Glomerular endothelial cell (primary cell): ENCODE results near the gene ARRB2. TPM values are rescaled to one million over a fixed set of nuclear protein-coding genes. Genes with fewer than 3 reads are reported as not detected.
"Not testable (repeated sequence)": the region's sequence is repeated elsewhere in the genome, so short reads cannot be mapped to it uniquely, and the experiment has no call there.

Experiments
- DNase-seq: peaks from one replicate; pipeline ENCODE4 v3.0.0-alpha.2; 2011; ENCODE audit warnings: low read depth, low spot score; ENCODE audit errors: extremely low read depth
- total RNA-seq: library from RNA; depleted of rRNA; stranded (reverse); fragments of >200 nt; gene quantifications from 2 replicates; pipeline ENCODE4 v1.2.3, GENCODE V29; 2015

Gene ARRB2
- total RNA-seq, 1 donor from 2014 or later: 13.0 TPM

- not testable (repeated sequence) for DNase-seq
Observed at GRCh38 chr17:4699401-4700056, 10.9 kb upstream of the ARRB2 start.

- no peak for DNase-seq
Observed at GRCh38 chr17:4701116-4701515, 9.3 kb upstream of the ARRB2 start.

GRCh38 chr17:4703330-4703691 lies 7.1 kb upstream of the ARRB2 start:
- DNase-seq: no peak

DNA sequence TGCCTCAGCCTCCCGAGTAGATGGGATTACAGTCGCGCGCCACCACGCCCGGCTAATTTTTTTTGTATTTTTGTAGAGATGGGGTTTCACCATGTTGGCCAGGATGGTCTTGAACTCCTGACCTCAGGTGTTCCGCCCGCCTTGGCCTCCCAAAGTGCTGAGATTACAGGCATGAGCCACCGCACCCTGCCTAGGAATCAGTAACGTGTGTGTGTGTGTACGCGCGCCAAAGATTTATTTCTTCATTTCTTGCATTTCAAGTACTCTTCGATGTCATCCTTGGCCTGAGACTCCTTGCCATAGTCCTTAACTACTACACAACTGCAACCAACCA lies 5.9 kb upstream of the ARRB2 start:
- not testable (repeated sequence) for DNase-seq

- no peak for DNase-seq
Observed at GRCh38 chr17:4704991-4705390, 5.4 kb upstream of the ARRB2 start.

DNA sequence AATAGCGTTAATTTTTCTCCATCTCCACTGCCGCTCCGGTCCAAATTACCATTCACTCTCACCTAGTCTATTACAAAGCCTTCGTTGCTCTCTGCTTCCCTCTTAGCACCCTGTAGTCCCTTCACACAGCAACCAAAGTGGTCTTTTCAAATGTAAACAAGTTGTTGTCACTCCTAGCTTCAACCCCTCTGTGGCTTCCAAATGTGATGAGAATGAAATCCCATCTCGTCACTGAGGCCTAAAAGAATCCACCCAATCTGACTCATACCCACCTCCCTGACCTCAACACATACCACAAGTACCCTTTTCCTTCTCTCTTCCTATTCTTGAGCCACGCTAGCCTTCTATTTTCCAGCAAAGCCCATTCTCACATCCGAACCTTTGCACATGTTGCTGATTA lies 4.3 kb upstream of the ARRB2 start:
- DNase-seq: no peak

DNA sequence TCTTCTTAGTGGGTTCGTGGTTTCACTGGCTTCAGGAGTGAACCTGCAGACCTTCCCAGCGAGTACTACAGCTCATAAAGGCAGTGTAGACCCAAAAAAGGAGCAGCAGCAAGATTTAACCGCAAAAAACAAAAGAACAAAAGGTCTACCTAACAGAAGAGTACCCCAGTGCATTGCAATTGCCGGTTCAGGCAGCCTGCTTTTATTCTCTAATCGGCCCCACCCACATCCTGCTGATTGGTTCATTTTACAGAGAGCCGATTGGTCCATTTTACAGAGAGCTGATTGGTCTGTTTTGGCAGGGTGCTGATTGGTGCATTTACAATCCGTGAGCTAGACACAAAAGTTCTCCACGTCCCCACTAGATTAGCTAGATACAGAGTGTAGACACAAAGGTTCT lies 2.0 kb upstream of the ARRB2 start:
- no peak for DNase-seq

- no peak for DNase-seq
Observed at GRCh38 chr17:4710693-4711634, 532 bp downstream of the ARRB2 start.

- DNase-seq: no peak
Observed at GRCh38 chr17:4711661-4712181, 1.3 kb downstream of the ARRB2 start.

DNA sequence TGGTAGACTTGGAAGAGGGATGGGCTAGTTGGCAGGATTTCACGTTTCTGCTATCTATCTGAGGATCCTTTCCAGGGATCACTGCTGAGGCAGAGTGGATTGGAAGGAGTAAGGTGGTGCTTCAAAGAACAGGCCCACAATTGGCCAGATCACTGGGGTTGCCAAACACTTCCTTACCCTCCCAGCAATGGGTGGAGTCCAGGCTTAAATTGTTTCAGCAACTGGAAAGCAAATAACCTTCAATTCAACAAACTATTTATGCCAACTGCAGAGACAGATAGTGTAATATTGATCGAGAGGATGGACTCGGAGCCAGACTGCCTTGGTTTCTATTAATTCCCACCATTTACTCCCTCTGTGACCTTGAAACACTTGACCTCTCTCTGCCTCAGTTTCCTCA lies 2.1 kb downstream of the ARRB2 start:
- DNase-seq: no peak

DNA sequence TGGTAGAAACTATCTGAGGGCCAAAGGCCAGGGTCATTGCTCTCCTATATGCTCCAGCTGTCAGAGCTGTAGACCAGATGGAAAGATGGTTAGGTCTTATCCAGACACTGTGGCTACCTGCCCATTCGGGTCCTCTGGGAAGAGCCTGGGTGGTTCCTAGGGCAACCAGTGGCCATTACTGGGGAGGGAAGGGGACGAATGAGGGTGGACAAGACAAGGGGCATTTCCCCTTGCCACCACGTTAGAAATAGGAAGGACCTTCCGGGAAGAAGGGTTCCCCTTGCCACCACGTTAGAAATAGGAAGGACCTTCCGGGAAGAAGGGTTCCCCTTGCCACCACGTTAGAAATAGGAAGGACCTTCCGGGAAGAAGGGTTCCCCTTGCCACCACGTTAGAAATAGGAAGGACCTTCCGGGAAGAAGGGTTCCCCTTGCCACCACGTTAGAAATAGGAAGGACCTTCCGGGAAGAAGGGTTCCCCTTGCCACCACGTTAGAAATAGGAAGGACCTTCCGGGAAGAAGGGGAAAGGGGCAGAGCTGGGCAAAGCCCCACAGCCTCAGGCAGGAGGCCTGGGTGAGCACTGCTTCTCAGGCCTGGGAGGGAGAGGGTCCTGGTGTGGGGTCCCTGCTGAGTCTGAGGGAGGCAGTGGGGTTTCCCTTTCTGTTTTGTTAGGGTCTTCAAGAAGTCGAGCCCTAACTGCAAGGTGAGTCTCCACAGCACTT lies 4.1 kb downstream of the ARRB2 start:
- DNase-seq: not testable (repeated sequence)

DNA sequence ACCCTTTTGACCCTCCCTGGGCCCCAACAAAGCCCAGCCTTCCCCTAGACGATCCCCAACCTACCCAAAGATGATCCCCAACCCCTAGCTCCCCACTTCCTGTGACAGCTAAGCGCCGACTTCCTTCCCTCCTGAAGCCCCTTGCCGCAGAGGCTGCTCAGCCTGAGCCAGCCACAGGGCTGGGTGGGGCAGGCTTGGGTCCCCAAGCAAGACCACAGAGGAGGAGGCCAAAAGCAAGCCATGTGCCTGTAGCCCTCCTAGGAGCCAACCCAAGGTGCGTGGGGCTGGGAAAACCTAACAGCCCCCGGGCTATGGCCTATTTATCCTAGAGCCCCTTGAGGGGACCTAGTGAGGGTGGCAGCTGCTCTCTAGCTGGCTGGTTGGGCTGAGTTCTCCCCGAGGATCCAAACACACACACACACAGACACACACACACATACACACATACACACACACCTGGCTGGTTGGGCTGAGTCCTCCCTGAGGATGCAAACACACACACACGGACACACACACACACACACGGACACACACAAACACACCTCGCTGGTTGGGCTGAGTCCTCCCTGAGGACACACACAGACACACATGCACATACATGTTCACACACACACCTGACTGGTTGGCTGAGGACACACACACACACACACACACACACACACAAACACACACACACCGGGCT lies 4.8 kb downstream of the ARRB2 start:
- DNase-seq: no peak

DNA sequence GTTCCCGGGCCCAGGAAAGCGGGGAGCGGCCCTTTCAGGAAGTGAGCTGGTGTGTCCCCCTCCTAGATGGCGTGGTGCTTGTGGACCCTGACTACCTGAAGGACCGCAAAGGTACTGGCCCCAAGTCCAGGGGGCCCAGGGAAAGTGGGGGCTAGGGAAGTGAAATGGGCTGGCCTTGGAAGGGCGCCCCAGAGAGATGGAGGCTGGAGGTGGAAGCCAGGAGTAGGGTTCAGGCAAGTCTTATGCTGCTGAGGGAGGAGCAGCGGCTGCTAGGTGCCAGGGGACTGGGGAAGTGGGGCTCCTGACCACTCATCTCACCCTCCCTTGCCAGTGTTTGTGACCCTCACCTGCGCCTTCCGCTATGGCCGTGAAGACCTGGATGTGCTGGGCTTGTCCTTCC lies 5.6 kb downstream of the ARRB2 start:
- DNase-seq: no peak

DNA sequence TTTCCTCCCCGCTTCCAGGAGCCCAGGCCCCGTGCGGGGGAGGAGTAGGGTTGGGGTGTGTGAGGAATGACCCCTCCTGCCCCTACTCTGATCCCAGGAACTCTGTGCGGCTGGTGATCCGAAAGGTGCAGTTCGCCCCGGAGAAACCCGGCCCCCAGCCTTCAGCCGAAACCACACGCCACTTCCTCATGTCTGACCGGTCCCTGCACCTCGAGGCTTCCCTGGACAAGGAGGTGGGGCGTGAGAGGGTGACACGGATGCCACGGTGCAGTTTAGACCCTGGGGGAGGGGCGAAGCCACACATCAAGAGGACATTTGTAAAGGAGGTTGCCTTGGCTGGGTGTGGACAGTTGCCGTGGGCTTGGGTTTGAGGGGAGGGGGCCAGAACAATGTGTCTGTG lies 7.4 kb downstream of the ARRB2 start:
- DNase-seq: no peak

- no peak for DNase-seq
Observed at GRCh38 chr17:4718276-4718675, 7.8 kb downstream of the ARRB2 start.

- DNase-seq: no peak
Observed at GRCh38 chr17:4719146-4719545, 8.7 kb downstream of the ARRB2 start.

DNA sequence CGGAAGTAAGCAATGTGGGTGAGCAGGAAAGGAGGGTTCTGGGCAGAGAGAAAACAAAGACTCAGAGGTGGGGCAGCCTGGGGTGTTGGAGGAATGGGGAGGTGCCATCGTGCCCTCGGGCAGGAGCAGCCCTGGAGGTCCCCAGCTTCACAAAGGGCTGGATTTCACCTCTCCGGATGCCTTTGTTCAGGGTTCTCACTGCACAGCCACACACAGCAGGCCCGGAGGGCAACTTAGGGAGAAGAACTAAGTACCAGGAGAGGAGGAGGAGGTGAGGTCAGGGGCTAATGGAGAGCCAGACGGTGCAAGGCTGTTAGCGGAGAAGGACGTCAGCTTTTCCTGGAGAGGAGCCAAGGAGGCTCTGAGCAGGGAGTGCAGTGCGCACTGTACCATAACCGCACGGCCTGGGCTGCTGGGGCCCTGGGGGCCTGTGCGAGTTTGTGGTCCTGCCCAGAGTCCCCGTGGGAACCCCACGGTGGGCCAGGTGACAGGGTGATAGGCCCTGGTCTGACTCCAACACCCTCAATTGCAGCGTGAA lies 9.3 kb downstream of the ARRB2 start:
- DNase-seq: no peak

DNA sequence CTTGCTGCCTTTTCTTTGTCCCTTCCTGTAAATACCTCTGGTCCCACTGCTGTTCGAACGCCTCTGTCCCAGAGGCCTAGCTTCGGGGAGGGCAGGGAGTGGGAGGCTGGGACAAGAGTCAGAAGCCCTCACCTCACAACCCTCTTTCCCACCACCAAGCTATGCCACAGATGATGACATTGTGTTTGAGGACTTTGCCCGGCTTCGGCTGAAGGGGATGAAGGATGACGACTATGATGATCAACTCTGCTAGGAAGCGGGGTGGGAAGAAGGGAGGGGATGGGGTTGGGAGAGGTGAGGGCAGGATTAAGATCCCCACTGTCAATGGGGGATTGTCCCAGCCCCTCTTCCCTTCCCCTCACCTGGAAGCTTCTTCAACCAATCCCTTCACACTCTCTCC lies 10.4 kb downstream of the ARRB2 start:
- DNase-seq: no peak

DNA sequence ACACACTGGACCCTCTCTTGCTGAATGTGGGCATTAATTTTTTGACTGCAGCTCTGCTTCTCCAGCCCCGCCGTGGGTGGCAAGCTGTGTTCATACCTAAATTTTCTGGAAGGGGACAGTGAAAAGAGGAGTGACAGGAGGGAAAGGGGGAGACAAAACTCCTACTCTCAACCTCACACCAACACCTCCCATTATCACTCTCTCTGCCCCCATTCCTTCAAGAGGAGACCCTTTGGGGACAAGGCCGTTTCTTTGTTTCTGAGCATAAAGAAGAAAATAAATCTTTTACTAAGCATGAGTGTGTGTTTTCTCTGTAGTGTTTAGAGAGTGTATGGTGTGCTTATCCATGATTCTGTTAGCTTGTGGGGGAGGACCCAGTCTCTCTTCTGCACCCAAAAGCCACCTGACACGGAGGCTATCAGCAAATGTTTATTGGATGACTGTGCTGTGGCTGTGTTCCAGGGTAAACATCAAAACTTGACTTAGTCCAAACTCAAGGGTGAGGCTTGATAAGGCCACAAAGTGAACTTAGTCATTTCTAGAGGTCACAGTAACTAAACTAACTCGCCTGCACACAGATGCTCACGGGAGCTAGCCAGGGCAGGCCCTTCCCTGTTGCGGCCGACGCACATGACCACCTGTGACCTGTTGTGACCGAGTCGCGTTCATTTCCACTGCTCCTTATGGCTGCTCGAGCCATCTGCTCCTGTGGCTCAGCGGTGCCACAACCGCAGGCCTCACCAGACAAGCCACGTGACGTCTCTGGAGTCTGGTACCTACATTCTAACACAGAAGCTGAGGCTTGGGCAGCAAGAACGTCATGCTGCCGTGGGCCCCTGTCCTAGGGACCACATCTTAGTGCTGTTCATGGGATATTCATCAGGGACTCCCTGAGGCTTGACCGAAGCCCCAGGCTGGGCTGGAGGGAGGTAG lies 11.0 kb downstream of the ARRB2 start:
- no peak for DNase-seq
